HepG2 (cell line): ENCODE data around the gene SPNS1. TPM values are rescaled to one million over a fixed set of nuclear protein-coding genes. Genes with fewer than 3 reads are reported as not detected.

Experiments
- ARID2 ChIP-seq: sonication (generic); formaldehyde crosslinking; IDR thresholded peaks from 2 replicates; pipeline ENCODE4 v1.8.1; 2022; ENCODE audit warnings: mild to moderate bottlenecking, missing genetic modification reagents, borderline replicate concordance
- ARNT2 ChIP-seq: sonication (generic); formaldehyde crosslinking; IDR thresholded peaks from 2 replicates; pipeline ENCODE4 v1.8.0; 2022; ENCODE audit warnings: mild to moderate bottlenecking, low read depth, missing genetic modification reagents, moderate library complexity
- CBX2 ChIP-seq, 2 experiments: fragments of 200-600 bp in 1 of 2; sonication (generic); formaldehyde crosslinking in 1 of 2; IDR thresholded peaks; 2 replicates each; pipeline versions ENCODE4 v1.7.0 to v1.8.1; 2018 to 2022; ENCODE audit warnings: low read depth in 2 of 2, low read length in 1 of 2, mild to moderate bottlenecking in 1 of 2, missing genetic modification reagents in 1 of 2
- CREB1 ChIP-seq, 2 experiments: fragments of 450-650 bp in 1 of 2; IDR thresholded peaks; 2 replicates each; pipeline ENCODE4 v1.6.1; 2016 to 2017; ENCODE audit warnings: control low read depth in 1 of 2, mild to moderate bottlenecking in 1 of 2, missing compliant biosample characterization in 1 of 2, missing genetic modification characterization in 1 of 2
- GATAD1 ChIP-seq: IDR thresholded peaks from 2 replicates; pipeline ENCODE4 v1.6.1; 2016; ENCODE audit warnings: missing genetic modification reagents, missing compliant biosample characterization
- RFX1 ChIP-seq: fragments of 450-650 bp; IDR thresholded peaks from 2 replicates; pipeline ENCODE4 v1.6.1; 2017
- SP1 ChIP-seq, 2 experiments: fragments of 450-650 bp in 1 of 2; sonication (generic) in 1 of 2; formaldehyde crosslinking in 1 of 2; IDR thresholded peaks; 2 replicates each; pipeline versions ENCODE4 v1.4.0 to v1.6.1; 2016 to 2020; ENCODE audit warnings: missing genetic modification reagents in 1 of 2
- TBX2 ChIP-seq: sonication (generic); formaldehyde crosslinking; IDR thresholded peaks from 2 replicates; pipeline ENCODE4 v1.5.0; 2020; ENCODE audit warnings: missing genetic modification reagents, mild to moderate bottlenecking, borderline replicate concordance
- ZBTB38 ChIP-seq: sonication (generic); formaldehyde crosslinking; IDR thresholded peaks from 2 replicates; pipeline ENCODE4 v1.5.1; 2020; ENCODE audit warnings: mild to moderate bottlenecking, missing genetic modification reagents
- ZNF432 ChIP-seq: sonication (generic); formaldehyde crosslinking; IDR thresholded peaks from 2 replicates; pipeline ENCODE4 v1.5.0; 2020; ENCODE audit warnings: missing genetic modification reagents, mild to moderate bottlenecking, borderline replicate concordance
- ZNF879 ChIP-seq: sonication (generic); formaldehyde crosslinking; IDR thresholded peaks from 2 replicates; pipeline ENCODE4 v1.8.1; 2023; ENCODE audit warnings: missing genetic modification reagents
- polyA plus RNA-seq, 8 experiments: library from polyadenylated mRNA; depleted of rRNA in 3 of 8; stranded (reverse) in 7 of 8; unstranded in 1 of 8; fragments of >200 nt; fragmentation: Illumina TruSeq in 4 of 8; extraction: Trizol in 4 of 8; gene quantifications; 2 replicates each; pipeline versions ENCODE4 v1.2.1 to v1.2.3, GENCODE V29; 2011 to 2016; ENCODE audit warnings: low read depth in 4 of 8, missing spikeins in 1 of 8, mixed read lengths in 1 of 8; ENCODE audit not compliant: insufficient read depth in 1 of 8
- total RNA-seq, 5 experiments: library from RNA; depleted of rRNA; stranded (reverse); fragments of >200 nt; fragmentation: Illumina TruSeq; extraction: Trizol; gene quantifications; 2 replicates each; pipeline ENCODE4 v1.2.3, GENCODE V29; 2016; ENCODE audit warnings: low read depth in 1 of 5
- TF ChIP-seq, protein P1 (sequence below): sonication (generic); formaldehyde crosslinking; IDR thresholded peaks from 2 replicates; pipeline ENCODE4; 2020; ENCODE audit warnings: missing genetic modification reagents, mild to moderate bottlenecking, borderline replicate concordance
- TF ChIP-seq, protein P2 (sequence below), 2 experiments: fragments of 450-650 bp in 1 of 2; sonication (generic) in 1 of 2; formaldehyde crosslinking in 1 of 2; IDR thresholded peaks; 2 replicates each; pipeline versions ENCODE4 v1.6.1 to v1.8.0; 2016 to 2022; ENCODE audit warnings: antibody characterized with exemption in 1 of 2, mild to moderate bottlenecking in 1 of 2, missing genetic modification reagents in 1 of 2

The SPNS1 gene
- total and polyA plus RNA-seq, 2 of the 13 experiments (the other 11 are each of a cell fraction or from before 2014, with no cell fraction given), result 25.6 to 38.8 TPM

DNA sequence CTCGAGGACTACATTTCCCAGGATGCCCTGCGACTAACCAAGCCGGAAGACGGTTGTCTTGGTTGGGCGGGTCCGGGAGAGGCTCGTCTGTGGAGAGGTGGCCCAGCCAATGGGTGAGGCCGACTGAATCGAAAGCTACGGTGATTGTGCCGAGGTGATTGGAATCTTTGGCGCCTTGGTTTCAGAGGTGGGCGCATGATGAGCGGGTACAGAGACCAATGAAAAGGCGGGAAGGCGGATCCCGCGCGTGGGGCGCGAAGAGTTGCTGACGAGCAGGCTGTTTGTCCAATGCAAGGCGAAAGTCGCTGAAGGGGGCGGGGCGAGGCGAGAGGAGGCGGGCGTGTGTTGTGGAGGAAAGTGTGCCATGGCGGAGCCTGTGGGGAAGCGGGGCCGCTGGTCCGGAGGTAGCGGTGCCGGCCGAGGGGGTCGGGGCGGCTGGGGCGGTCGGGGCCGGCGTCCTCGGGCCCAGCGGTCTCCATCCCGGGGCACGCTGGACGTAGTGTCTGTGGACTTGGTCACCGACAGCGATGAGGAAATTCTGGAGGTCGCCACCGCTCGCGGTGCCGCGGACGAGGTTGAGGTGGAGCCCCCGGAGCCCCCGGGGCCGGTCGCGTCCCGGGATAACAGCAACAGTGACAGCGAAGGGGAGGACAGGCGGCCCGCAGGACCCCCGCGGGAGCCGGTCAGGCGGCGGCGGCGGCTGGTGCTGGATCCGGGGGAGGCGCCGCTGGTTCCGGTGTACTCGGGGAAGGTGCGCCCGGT is 23.7 kb upstream of the SPNS1 start, which contains the start of gene NFATC2IP (continued):
- TF ChIP-seq, protein P1, sequence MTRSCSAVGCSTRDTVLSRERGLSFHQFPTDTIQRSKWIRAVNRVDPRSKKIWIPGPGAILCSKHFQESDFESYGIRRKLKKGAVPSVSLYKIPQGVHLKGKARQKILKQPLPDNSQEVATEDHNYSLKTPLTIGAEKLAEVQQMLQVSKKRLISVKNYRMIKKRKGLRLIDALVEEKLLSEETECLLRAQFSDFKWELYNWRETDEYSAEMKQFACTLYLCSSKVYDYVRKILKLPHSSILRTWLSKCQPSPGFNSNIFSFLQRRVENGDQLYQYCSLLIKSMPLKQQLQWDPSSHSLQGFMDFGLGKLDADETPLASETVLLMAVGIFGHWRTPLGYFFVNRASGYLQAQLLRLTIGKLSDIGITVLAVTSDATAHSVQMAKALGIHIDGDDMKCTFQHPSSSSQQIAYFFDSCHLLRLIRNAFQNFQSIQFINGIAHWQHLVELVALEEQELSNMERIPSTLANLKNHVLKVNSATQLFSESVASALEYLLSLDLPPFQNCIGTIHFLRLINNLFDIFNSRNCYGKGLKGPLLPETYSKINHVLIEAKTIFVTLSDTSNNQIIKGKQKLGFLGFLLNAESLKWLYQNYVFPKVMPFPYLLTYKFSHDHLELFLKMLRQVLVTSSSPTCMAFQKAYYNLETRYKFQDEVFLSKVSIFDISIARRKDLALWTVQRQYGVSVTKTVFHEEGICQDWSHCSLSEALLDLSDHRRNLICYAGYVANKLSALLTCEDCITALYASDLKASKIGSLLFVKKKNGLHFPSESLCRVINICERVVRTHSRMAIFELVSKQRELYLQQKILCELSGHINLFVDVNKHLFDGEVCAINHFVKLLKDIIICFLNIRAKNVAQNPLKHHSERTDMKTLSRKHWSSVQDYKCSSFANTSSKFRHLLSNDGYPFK (CRISPR knock-in tag), result peak; percentile 56; the same call in 1 of the 2 replicates
- peak; percentile 90 for TF ChIP-seq SP1 (IDR thresholded peaks at IDR 0.05)
- peak; percentile 98 for TF ChIP-seq SP1 (CRISPR knock-in tag; IDR thresholded peaks at IDR 0.05)
- TF ChIP-seq ARNT2, result no peak
- TF ChIP-seq GATAD1 (CRISPR knock-in tag), result peak; percentile 78
- TF ChIP-seq ZNF879 (CRISPR knock-in tag), result no peak
- peak; percentile 40; the same call in 1 of the 2 replicates for TF ChIP-seq RFX1
- TF ChIP-seq TBX2, result peak; percentile 93
- TF ChIP-seq, protein P2, sequence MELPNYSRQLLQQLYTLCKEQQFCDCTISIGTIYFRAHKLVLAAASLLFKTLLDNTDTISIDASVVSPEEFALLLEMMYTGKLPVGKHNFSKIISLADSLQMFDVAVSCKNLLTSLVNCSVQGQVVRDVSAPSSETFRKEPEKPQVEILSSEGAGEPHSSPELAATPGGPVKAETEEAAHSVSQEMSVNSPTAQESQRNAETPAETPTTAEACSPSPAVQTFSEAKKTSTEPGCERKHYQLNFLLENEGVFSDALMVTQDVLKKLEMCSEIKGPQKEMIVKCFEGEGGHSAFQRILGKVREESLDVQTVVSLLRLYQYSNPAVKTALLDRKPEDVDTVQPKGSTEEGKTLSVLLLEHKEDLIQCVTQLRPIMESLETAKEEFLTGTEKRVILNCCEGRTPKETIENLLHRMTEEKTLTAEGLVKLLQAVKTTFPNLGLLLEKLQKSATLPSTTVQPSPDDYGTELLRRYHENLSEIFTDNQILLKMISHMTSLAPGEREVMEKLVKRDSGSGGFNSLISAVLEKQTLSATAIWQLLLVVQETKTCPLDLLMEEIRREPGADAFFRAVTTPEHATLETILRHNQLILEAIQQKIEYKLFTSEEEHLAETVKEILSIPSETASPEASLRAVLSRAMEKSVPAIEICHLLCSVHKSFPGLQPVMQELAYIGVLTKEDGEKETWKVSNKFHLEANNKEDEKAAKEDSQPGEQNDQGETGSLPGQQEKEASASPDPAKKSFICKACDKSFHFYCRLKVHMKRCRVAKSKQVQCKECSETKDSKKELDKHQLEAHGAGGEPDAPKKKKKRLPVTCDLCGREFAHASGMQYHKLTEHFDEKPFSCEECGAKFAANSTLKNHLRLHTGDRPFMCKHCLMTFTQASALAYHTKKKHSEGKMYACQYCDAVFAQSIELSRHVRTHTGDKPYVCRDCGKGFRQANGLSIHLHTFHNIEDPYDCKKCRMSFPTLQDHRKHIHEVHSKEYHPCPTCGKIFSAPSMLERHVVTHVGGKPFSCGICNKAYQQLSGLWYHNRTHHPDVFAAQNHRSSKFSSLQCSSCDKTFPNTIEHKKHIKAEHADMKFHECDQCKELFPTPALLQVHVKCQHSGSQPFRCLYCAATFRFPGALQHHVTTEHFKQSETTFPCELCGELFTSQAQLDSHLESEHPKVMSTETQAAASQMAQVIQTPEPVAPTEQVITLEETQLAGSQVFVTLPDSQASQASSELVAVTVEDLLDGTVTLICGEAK (IDR thresholded peaks at IDR 0.05), result peak; percentile 57
- TF ChIP-seq, protein P2 (CRISPR knock-in tag; IDR thresholded peaks at IDR 0.05), result no peak; the same call in 1 of the 2 replicates
- TF ChIP-seq ZBTB38, result no peak
- TF ChIP-seq CREB1 (IDR thresholded peaks at IDR 0.05), result peak; percentile 95
- TF ChIP-seq CREB1 (CRISPR knock-in tag; IDR thresholded peaks at IDR 0.05), result peak; percentile 95
- TF ChIP-seq CBX2 (IDR thresholded peaks at IDR 0.05; ENCODE audit: low read depth, low read length), result no peak
- TF ChIP-seq CBX2 (CRISPR knock-in tag; IDR thresholded peaks at IDR 0.05; ENCODE audit: low read depth), result no peak
- TF ChIP-seq ARID2, result 0 out of 2 replicates have a peak, but pooled peaks have one; percentile 49
- no peak for TF ChIP-seq ZNF432 (CRISPR knock-in tag)
